K562 (cell line): ENCODE measurements around the gene HAPSTR1. TPM values are rescaled to one million over a fixed set of nuclear protein-coding genes. Genes with fewer than 3 reads are reported as not detected.
A peak's percentile ranks its signal among the peaks of the same experiment; 100 is the strongest.
"Not testable (repeated sequence)": the region's sequence is repeated elsewhere in the genome, so short reads cannot be mapped to it uniquely, and the experiment has no call there.

Source experiments
- BHLHE40 ChIP-seq: IDR thresholded peaks from 2 replicates; pipeline ENCODE4 v1.6.1; 2011; ENCODE audit warnings: low read length, improper control_type of control experiment
- CREM ChIP-seq: IDR thresholded peaks from 2 replicates; pipeline ENCODE4 v1.6.1; 2014; ENCODE audit warnings: antibody characterized with exemption, low read depth
- DIDO1 ChIP-seq: fragments of 450-650 bp; IDR thresholded peaks from 2 replicates; pipeline ENCODE4 v1.6.1; 2016; ENCODE audit warnings: low read depth, missing biosample characterization, missing genetic modification characterization
- HDAC3 ChIP-seq: fragments of 450-650 bp; IDR thresholded peaks from 2 replicates; pipeline ENCODE4 v1.6.1; 2018; ENCODE audit warnings: borderline replicate concordance, mild to moderate bottlenecking, moderate library complexity; ENCODE audit not compliant: partially characterized antibody
- LEF1 ChIP-seq: fragments of 450-650 bp; IDR thresholded peaks from 2 replicates; pipeline ENCODE4 v1.6.1; 2016; ENCODE audit warnings: mild to moderate bottlenecking
- MAX ChIP-seq: sonication (generic); formaldehyde crosslinking; IDR thresholded peaks from 2 replicates; pipeline ENCODE4 v1.9.0; 2022; ENCODE audit warnings: mild to moderate bottlenecking, missing genetic modification reagents
- MECOM ChIP-seq: fragments of 250-450 bp; sonication (Bioruptor Pico); IDR thresholded peaks from 2 replicates; pipeline ENCODE4 v1.8.0; 2022; ENCODE audit warnings: inconsistent platforms
- MEF2D ChIP-seq: conservative IDR thresholded peaks from 2 replicates; pipeline ENCODE4 v1.6.1; 2016; ENCODE audit warnings: low read depth, missing genetic modification characterization, missing compliant biosample characterization
- NFIC ChIP-seq: fragments of 450-650 bp; IDR thresholded peaks from 2 replicates; pipeline ENCODE4 v1.6.1; 2017; ENCODE audit warnings: mild to moderate bottlenecking, inconsistent platforms
- NFXL1 ChIP-seq: fragments of 450-650 bp; formaldehyde crosslinking; IDR thresholded peaks from 2 replicates; pipeline ENCODE4 v1.4.0; 2021; ENCODE audit warnings: mild to moderate bottlenecking
- OTX1 ChIP-seq: fragments of 450-650 bp; formaldehyde crosslinking; IDR thresholded peaks from 2 replicates; pipeline ENCODE4 v1.4.0; 2022; ENCODE audit warnings: mild to moderate bottlenecking
- PBX2 ChIP-seq, 2 experiments: IDR thresholded peaks in 1 of 2; conservative IDR thresholded peaks in 1 of 2; 2 replicates each; pipeline ENCODE4 v1.6.1; 2016; ENCODE audit warnings: low read depth in 2 of 2, mild to moderate bottlenecking in 1 of 2, missing compliant biosample characterization in 1 of 2, missing genetic modification characterization in 1 of 2, moderate library complexity in 1 of 2
- POLR2G ChIP-seq: fragments of 200-400 bp; formaldehyde crosslinking; IDR thresholded peaks from 2 replicates; pipeline ENCODE4 v1.6.1; 2017; ENCODE audit warnings: low read depth, mild to moderate bottlenecking, antibody characterized with exemption, low read length, moderate library complexity
- RNF2 ChIP-seq: sonication (generic); IDR thresholded peaks from 2 replicates; pipeline ENCODE4 v1.6.1; 2016
- ZFP91 ChIP-seq: sonication (generic); formaldehyde crosslinking; IDR thresholded peaks from 2 replicates; pipeline ENCODE4 v1.8.0; 2022; ENCODE audit warnings: mild to moderate bottlenecking, missing genetic modification reagents
- ZFPM2 ChIP-seq: fragments of 250-450 bp; sonication (Bioruptor Pico); IDR thresholded peaks from 2 replicates; pipeline ENCODE4 v1.5.1; 2022; ENCODE audit warnings: mild to moderate bottlenecking
- ZNF140 ChIP-seq: fragments of 250-450 bp; sonication (Bioruptor Pico); IDR thresholded peaks from 2 replicates; pipeline ENCODE4 v1.8.0; 2021; ENCODE audit warnings: moderate library complexity, mild to moderate bottlenecking, inconsistent platforms
- ZNF165 ChIP-seq: fragments of 250-450 bp; sonication (Bioruptor Pico); IDR thresholded peaks from 2 replicates; pipeline ENCODE4 v1.4.0; 2020; ENCODE audit warnings: borderline replicate concordance
- ZNF398 ChIP-seq: fragments of 250-450 bp; sonication (Bioruptor Pico); IDR thresholded peaks from 2 replicates; pipeline ENCODE4 v1.8.0; 2021; ENCODE audit warnings: moderate library complexity, mild to moderate bottlenecking, inconsistent platforms
- ZNF444 ChIP-seq: fragments of 250-450 bp; sonication (Bioruptor Pico); IDR thresholded peaks from 2 replicates; pipeline ENCODE4 v1.4.0; 2020; ENCODE audit warnings: mild to moderate bottlenecking, moderate library complexity
- ZNF766 ChIP-seq: fragments of 200-800 bp; sonication (Bioruptor generic); conservative IDR thresholded peaks from 2 replicates; pipeline ENCODE4 v1.6.1; 2016; ENCODE audit warnings: missing genetic modification characterization, missing compliant biosample characterization
- polyA plus RNA-seq, 8 experiments: library from polyadenylated mRNA; depleted of rRNA in 4 of 8; stranded (reverse) in 5 of 8; unstranded in 3 of 8; fragments of >200 nt; fragmentation: Nextera tagmentation in 2 of 8; fragmentation: Illumina TruSeq in 1 of 8; extraction: Ambion mirVana in 2 of 8; extraction: Trizol in 1 of 8; gene quantifications; 2 replicates each; pipeline versions ENCODE4 v1.2.1 to v1.2.3, GENCODE V29; 2011 to 2014; ENCODE audit warnings: inconsistent platforms in 1 of 8, missing spikeins in 1 of 8
- total RNA-seq, 7 experiments: library from RNA; depleted of rRNA in 6 of 7; stranded (reverse); fragments of >200 nt in 6 of 7; fragmentation: Illumina TruSeq in 2 of 7; extraction: Trizol in 2 of 7; gene quantifications; 2 replicates each; pipeline versions ENCODE4 v1.2.1 to v1.2.3, GENCODE V29; 2011 to 2021; ENCODE audit warnings: low replicate concordance in 1 of 7

HAPSTR1 gene
- total and polyA plus RNA-seq, 9 of the 15 experiments (the other 6 are each of a cell fraction or from before 2014, with no cell fraction given), result 10.8 to 67.9 (median 36.5) TPM

- TF ChIP-seq PBX2 (CRISPR knock-in tag; IDR thresholded peaks at IDR 0.05; ENCODE audit: low read depth), result not testable (repeated sequence)
- TF ChIP-seq PBX2 (tag; conservative IDR thresholded peaks at IDR 0.05; ENCODE audit: low read depth) (peak; percentile 48), BHLHE40 (peak; percentile 11; the same call in 1 of the 2 replicates), DIDO1 (0 out of 2 replicates have a peak, but pooled peaks have one; percentile 53), HDAC3 (peak; percentile 37), ZNF398 (CRISPR knock-in tag) (peak; percentile 23; the same call in 1 of the 2 replicates), ZNF140 (CRISPR knock-in tag) (peak; percentile 68; the same call in 1 of the 2 replicates), NFXL1 (CRISPR knock-in tag) (peak; percentile 69; the same call in 1 of the 2 replicates), CREM (peak; percentile 64), RNF2 (peak; percentile 77), ZNF444 (CRISPR knock-in tag) (0 out of 2 replicates have a peak, but pooled peaks have one; percentile 55), POLR2G (peak; percentile 59), ZNF766 (peak; percentile 93), ZFPM2 (0 out of 2 replicates have a peak, but pooled peaks have one; percentile 62), ZNF165 (CRISPR knock-in tag) (0 out of 2 replicates have a peak, but pooled peaks have one; percentile 28), OTX1 (peak; percentile 79; the same call in 1 of the 2 replicates), MEF2D (tag) (peak; percentile 93), ZFP91 (CRISPR knock-in tag) (peak; percentile 85), MECOM (CRISPR knock-in tag) (peak; percentile 78; the same call in 1 of the 2 replicates), MAX (peak; percentile 88), LEF1 (peak; percentile 28; the same call in 1 of the 2 replicates), NFIC (peak; percentile 17; the same call in 1 of the 2 replicates)
These were observed 12.7 kb upstream of the HAPSTR1 start (continued) for GRCh38 chr16:9078467-9079429.
